NCI-H2107 treated with DMSO at 0.1 percent for 48 hours (cell line): Measurements from ENCODE around the gene AKR1C2.
A peak's percentile ranks its signal among the peaks of the same experiment; 100 is the strongest.
"Not testable (repeated sequence)": the region's sequence is repeated elsewhere in the genome, so short reads cannot be mapped to it uniquely, and the experiment has no call there.

Experiments
- DNase-seq: peaks from one replicate; lab custom pipeline; 2025; ENCODE audit not compliant: unreplicated experiment; lab: John Stamatoyannopoulos, UW

The AKR1C2 gene

GRCh38 chr10:5003127-5004029 lies at the start of gene AKR1C2:
Gene AKR1C2 (minus strand): TSS chr10:5003857. CDS start chr10:5003835, 22 bp downstream.
- DNase-seq, result not testable (repeated sequence)

GRCh38 chr10:5052951-5053500 lies 49.4 kb upstream of the AKR1C2 start:
- not testable (repeated sequence) for DNase-seq

- DNase-seq, result no peak
Measured at GRCh38 chr10:5047912-5048628, 44.4 kb upstream of the AKR1C2 start.

GRCh38 chr10:5047055-5047454 lies 43.4 kb upstream of the AKR1C2 start:
- not testable (repeated sequence) for DNase-seq

GRCh38 chr10:5046410-5046809 lies 42.8 kb upstream of the AKR1C2 start:
- no peak for DNase-seq

GRCh38 chr10:5045095-5045494 lies 41.4 kb upstream of the AKR1C2 start:
- DNase-seq, result no peak

GRCh38 chr10:5043716-5044115 lies 40.1 kb upstream of the AKR1C2 start:
- DNase-seq, result peak; percentile 95

- no peak for DNase-seq
Measured at GRCh38 chr10:5042922-5043321, 39.3 kb upstream of the AKR1C2 start.

- no peak for DNase-seq
Measured at GRCh38 chr10:5041471-5042023, 37.9 kb upstream of the AKR1C2 start.

- DNase-seq, result no peak
Measured at GRCh38 chr10:5040781-5041470, 37.3 kb upstream of the AKR1C2 start.

- DNase-seq, result no peak
Measured at GRCh38 chr10:5040010-5040673, 36.5 kb upstream of the AKR1C2 start.

- no peak for DNase-seq
Measured at GRCh38 chr10:5038733-5039132, 35.1 kb upstream of the AKR1C2 start.

GRCh38 chr10:5038101-5038500 lies 34.4 kb upstream of the AKR1C2 start:
- no peak for DNase-seq

GRCh38 chr10:5036511-5036910 lies 32.9 kb upstream of the AKR1C2 start:
- DNase-seq, result no peak

- DNase-seq, result no peak
Measured at GRCh38 chr10:5035356-5035755, 31.7 kb upstream of the AKR1C2 start.

- no peak for DNase-seq
Measured at GRCh38 chr10:5034588-5034987, 30.9 kb upstream of the AKR1C2 start.

GRCh38 chr10:5033061-5033778 lies 29.6 kb upstream of the AKR1C2 start:
- DNase-seq, result no peak

- not testable (repeated sequence) for DNase-seq
Measured at GRCh38 chr10:5032444-5032843, 28.8 kb upstream of the AKR1C2 start.

- not testable (repeated sequence) for DNase-seq
Measured at GRCh38 chr10:5031588-5031987, 27.9 kb upstream of the AKR1C2 start.

GRCh38 chr10:5030989-5031388 lies 27.3 kb upstream of the AKR1C2 start:
- DNase-seq, result no peak
